Body of pancreas (tissue), 4 donors: ENCODE measurements around the gene CLIC3.

ENCODE experiments used
- CTCF ChIP-seq, 7 experiments: fragments of 450-650 bp in 4 of 7; fragments of 200-600 bp in 3 of 7; sonication (generic) in 3 of 7; IDR thresholded peaks; one replicate each; pipeline ENCODE4 v1.5.1; 2016 to 2019; ENCODE audit warnings: antibody characterized with exemption in 7 of 7
- POLR2A ChIP-seq, 3 donors: fragments of 450-650 bp; IDR thresholded peaks; one replicate each; pipeline ENCODE4 v1.6.1; 2016; ENCODE audit warnings: antibody characterized with exemption in 3 of 3, mild to moderate bottlenecking in 2 of 3

GRCh38 chr9:136947955-136948510 is 48.3 kb downstream of the CLIC3 start:
- TF ChIP-seq CTCF (IDR thresholded peaks at IDR 0.05) (peak in 4 of 7 experiments; percentile 21 to 34 (median 28)), POLR2A (IDR thresholded peaks at IDR 0.05) (no peak)
